ENCODE data around the gene OR8B3. TPM values are rescaled to one million over a fixed set of nuclear protein-coding genes. Genes with fewer than 3 reads are reported as not detected.
"Not testable (repeated sequence)": the region's sequence is repeated elsewhere in the genome, so short reads cannot be mapped to it uniquely, and the experiment has no call there.

Gene OR8B3
- polyA plus RNA-seq, 1 donor from 2014 or later: not detected

- H3K27ac ChIP-seq (ENCODE audit: low read length): no peak overlapping the region
- H3K36me3 ChIP-seq (ENCODE audit: insufficient read depth, low read length): no peaks in the 10 kb centered on the region
- H2AFZ ChIP-seq (ENCODE audit: low read depth, low read length): no peak overlapping the region
- H3K9me3 ChIP-seq (ENCODE audit: low read length): no peaks in the 10 kb centered on the region
- H3F3A ChIP-seq (ENCODE audit: insufficient read depth, low read length, poor library complexity, severe bottlenecking): no peaks in the 10 kb centered on the region
- TF ChIP-seq RAD21 (conservative IDR thresholded peaks at IDR 0.05) (no peak), POLR2AphosphoS5 (IDR thresholded peaks at IDR 0.05) (no peak), TAF1 (IDR thresholded peaks at IDR 0.05; ENCODE audit: low read depth) (no peak), SMC3 (conservative IDR thresholded peaks at IDR 0.05; ENCODE audit: poor library complexity) (no peak), REST (IDR thresholded peaks at IDR 0.05; ENCODE audit: borderline replicate concordance) (no peak), EP300 (conservative IDR thresholded peaks at IDR 0.05; ENCODE audit: poor library complexity, severe bottlenecking) (no peak), EZH2 (IDR thresholded peaks at IDR 0.05; ENCODE audit: borderline replicate concordance, insufficient read depth, low read length, poor library complexity, severe bottlenecking) (no peak), MXI1 (conservative IDR thresholded peaks at IDR 0.05; ENCODE audit: poor library complexity, severe bottlenecking) (no peak)
- TF ChIP-seq, protein P1, sequence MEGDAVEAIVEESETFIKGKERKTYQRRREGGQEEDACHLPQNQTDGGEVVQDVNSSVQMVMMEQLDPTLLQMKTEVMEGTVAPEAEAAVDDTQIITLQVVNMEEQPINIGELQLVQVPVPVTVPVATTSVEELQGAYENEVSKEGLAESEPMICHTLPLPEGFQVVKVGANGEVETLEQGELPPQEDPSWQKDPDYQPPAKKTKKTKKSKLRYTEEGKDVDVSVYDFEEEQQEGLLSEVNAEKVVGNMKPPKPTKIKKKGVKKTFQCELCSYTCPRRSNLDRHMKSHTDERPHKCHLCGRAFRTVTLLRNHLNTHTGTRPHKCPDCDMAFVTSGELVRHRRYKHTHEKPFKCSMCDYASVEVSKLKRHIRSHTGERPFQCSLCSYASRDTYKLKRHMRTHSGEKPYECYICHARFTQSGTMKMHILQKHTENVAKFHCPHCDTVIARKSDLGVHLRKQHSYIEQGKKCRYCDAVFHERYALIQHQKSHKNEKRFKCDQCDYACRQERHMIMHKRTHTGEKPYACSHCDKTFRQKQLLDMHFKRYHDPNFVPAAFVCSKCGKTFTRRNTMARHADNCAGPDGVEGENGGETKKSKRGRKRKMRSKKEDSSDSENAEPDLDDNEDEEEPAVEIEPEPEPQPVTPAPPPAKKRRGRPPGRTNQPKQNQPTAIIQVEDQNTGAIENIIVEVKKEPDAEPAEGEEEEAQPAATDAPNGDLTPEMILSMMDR (IDR thresholded peaks at IDR 0.05; ENCODE audit: poor library complexity, severe bottlenecking): no peak
- H3K9me2 ChIP-seq (ENCODE audit: insufficient read depth, low read length): no peaks in the 10 kb centered on the region
- no peaks in the 10 kb centered on the region for H3K79me2 ChIP-seq (replicated peaks; ENCODE audit: insufficient read depth, low read length)
- no peaks in the 10 kb centered on the region for H3K27me3 ChIP-seq (ENCODE audit: insufficient read depth, low read depth, low read length)
- H3K4me2 ChIP-seq (ENCODE audit: low read length): no peak overlapping the region
- no peak overlapping the region for H3K4me3 ChIP-seq (ENCODE audit: low read length)
- no peak overlapping the region for H3K9ac ChIP-seq (ENCODE audit: low read length)
- H4K20me1 ChIP-seq (ENCODE audit: insufficient read depth): no peaks in the 10 kb centered on the region
Measured at GRCh38 chr11:124405581-124405980, 6.8 kb upstream of the OR8B3 start.

DNA sequence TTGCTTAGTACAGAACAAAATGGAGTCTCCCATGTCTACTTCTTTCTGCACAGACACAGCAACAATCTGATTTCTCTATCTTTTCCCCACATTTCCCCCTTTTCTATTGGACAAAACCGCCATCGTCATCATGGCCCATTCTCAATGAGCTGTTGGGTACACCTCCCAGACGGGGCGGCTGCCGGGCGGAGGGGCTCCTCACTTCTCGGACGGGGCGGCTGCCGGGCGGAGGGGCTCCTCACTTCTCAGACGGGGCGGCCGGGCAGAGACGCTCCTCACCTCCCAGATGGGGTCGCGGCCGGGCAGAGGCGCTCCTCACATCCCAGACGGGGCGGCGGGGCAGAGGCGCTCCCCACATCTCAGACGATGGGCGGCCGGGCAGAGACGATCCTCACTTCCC is 4.4 kb upstream of the OR8B3 start:
- not testable (repeated sequence) for H2AFZ ChIP-seq (ENCODE audit: low read depth, low read length); H3K9ac ChIP-seq (ENCODE audit: low read length); H3K27ac ChIP-seq (ENCODE audit: low read length); H3K79me2 ChIP-seq (replicated peaks; ENCODE audit: insufficient read depth, low read length); H3K4me3 ChIP-seq (ENCODE audit: low read length); H3K9me3 ChIP-seq (ENCODE audit: low read length); H3K27me3 ChIP-seq (ENCODE audit: insufficient read depth, low read depth, low read length); H3K9me2 ChIP-seq (ENCODE audit: insufficient read depth, low read length); H3K36me3 ChIP-seq (ENCODE audit: insufficient read depth, low read length); H3K4me2 ChIP-seq (ENCODE audit: low read length); H3F3A ChIP-seq (ENCODE audit: insufficient read depth, low read length, poor library complexity, severe bottlenecking); H4K20me1 ChIP-seq (ENCODE audit: insufficient read depth)

DNA sequence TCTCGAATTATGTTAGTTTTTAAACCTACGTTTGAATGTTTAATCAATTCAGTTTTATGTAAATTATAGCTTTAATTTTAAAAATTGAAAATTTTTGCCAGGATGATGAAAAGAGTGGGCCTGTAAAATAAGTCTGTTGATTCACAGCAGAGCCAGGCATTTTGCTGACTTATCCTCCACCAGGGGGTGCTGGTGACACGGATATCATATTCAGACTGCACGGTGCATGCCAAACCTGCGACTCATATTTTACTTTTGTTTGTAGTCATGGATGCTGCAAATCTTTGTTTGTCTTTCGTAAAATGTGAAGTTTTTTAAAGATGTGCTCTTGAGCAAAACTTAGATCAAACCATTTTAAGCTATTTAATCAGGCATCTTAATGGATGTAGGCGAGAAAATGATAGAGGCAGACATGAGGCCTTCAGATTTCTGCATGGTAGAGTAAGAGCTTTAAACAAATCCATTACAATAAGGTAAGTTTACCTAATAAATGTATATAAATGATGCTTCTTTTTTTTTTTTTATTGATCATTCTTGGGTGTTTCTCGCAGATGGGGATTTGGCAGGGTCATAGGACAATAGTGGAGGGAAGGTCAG is 3.6 kb upstream of the OR8B3 start:
- no peak overlapping the region for H3K27ac ChIP-seq (ENCODE audit: low read length)
- H4K20me1 ChIP-seq (ENCODE audit: insufficient read depth): no peaks in the 10 kb centered on the region
- no peaks in the 10 kb centered on the region for H3K27me3 ChIP-seq (ENCODE audit: insufficient read depth, low read depth, low read length)
- H3K4me3 ChIP-seq (ENCODE audit: low read length): no peak overlapping the region
- no peaks in the 10 kb centered on the region for H3K9me3 ChIP-seq (ENCODE audit: low read length)
- TF ChIP-seq TAF1 (IDR thresholded peaks at IDR 0.05; ENCODE audit: low read depth): no peak
- no peak for TF ChIP-seq EZH2 (IDR thresholded peaks at IDR 0.05; ENCODE audit: borderline replicate concordance, insufficient read depth, low read length, poor library complexity, severe bottlenecking)
- no peak for TF ChIP-seq MXI1 (conservative IDR thresholded peaks at IDR 0.05; ENCODE audit: poor library complexity, severe bottlenecking)
- peak; percentile 54 for TF ChIP-seq RAD21 (conservative IDR thresholded peaks at IDR 0.05)
- TF ChIP-seq, protein P1 (IDR thresholded peaks at IDR 0.05; ENCODE audit: poor library complexity, severe bottlenecking): peak; percentile 48
- peak; percentile 50 for TF ChIP-seq SMC3 (conservative IDR thresholded peaks at IDR 0.05; ENCODE audit: poor library complexity)
- H3K36me3 ChIP-seq (ENCODE audit: insufficient read depth, low read length): no peaks in the 10 kb centered on the region
- no peak overlapping the region for H2AFZ ChIP-seq (ENCODE audit: low read depth, low read length)
- H3F3A ChIP-seq (ENCODE audit: insufficient read depth, low read length, poor library complexity, severe bottlenecking): no peaks in the 10 kb centered on the region
- H3K4me2 ChIP-seq (ENCODE audit: low read length): no peak overlapping the region
- H3K9me2 ChIP-seq (ENCODE audit: insufficient read depth, low read length): no peaks in the 10 kb centered on the region
- no peaks in the 10 kb centered on the region for H3K79me2 ChIP-seq (replicated peaks; ENCODE audit: insufficient read depth, low read length)
- no peak overlapping the region for H3K9ac ChIP-seq (ENCODE audit: low read length)

GRCh38 chr11:124396847-124397246 is 2.0 kb downstream of the OR8B3 start:
- not testable (repeated sequence) for H3K9me3 ChIP-seq (ENCODE audit: low read length); H3K36me3 ChIP-seq (ENCODE audit: insufficient read depth, low read length); H4K20me1 ChIP-seq (ENCODE audit: insufficient read depth); H3K9me2 ChIP-seq (ENCODE audit: insufficient read depth, low read length); H3K9ac ChIP-seq (ENCODE audit: low read length); H3K4me2 ChIP-seq (ENCODE audit: low read length); H3F3A ChIP-seq (ENCODE audit: insufficient read depth, low read length, poor library complexity, severe bottlenecking); H3K79me2 ChIP-seq (replicated peaks; ENCODE audit: insufficient read depth, low read length); H2AFZ ChIP-seq (ENCODE audit: low read depth, low read length); H3K27me3 ChIP-seq (ENCODE audit: insufficient read depth, low read depth, low read length); H3K27ac ChIP-seq (ENCODE audit: low read length); H3K4me3 ChIP-seq (ENCODE audit: low read length)

All from neural cell (in vitro differentiated cells).